Embryonic facial prominence (tissue), 1 donor: Measurements from ENCODE around the gene ZNRD2.

Experiments used
- DNase-seq: peaks from one replicate; pipeline ENCODE4 v3.0.0-alpha.2; 2016; ENCODE audit errors: extremely low spot score

The ZNRD2 gene

GRCh38 chr11:65588199-65589054 lies 18.1 kb downstream of the ZNRD2 start:
- DNase-seq = no peak

GRCh38 chr11:65589444-65590239 lies 19.4 kb downstream of the ZNRD2 start:
- no peak for DNase-seq

- DNase-seq = no peak
Observed at GRCh38 chr11:65590240-65590738, 20.0 kb downstream of the ZNRD2 start.

GRCh38 chr11:65591939-65592857 lies 21.9 kb downstream of the ZNRD2 start:
- DNase-seq = no peak

- no peak for DNase-seq
Observed at GRCh38 chr11:65592858-65593517, 22.7 kb downstream of the ZNRD2 start.

- no peak for DNase-seq
Observed at GRCh38 chr11:65593518-65594414, 23.5 kb downstream of the ZNRD2 start.

GRCh38 chr11:65595131-65595530 lies 24.9 kb downstream of the ZNRD2 start:
- no peak for DNase-seq

GRCh38 chr11:65595543-65596281 lies 25.4 kb downstream of the ZNRD2 start, which contains the start of gene KCNK7:
Gene KCNK7 (minus strand): TSS chr11:65595800. CDS start chr11:65595772, 28 bp downstream.
- DNase-seq = no peak

GRCh38 chr11:65596520-65596919 lies 26.2 kb downstream of the ZNRD2 start:
- no peak for DNase-seq

- DNase-seq = no peak
Observed at GRCh38 chr11:65598258-65598699, 28.0 kb downstream of the ZNRD2 start.

GRCh38 chr11:65599216-65599954 lies 29.1 kb downstream of the ZNRD2 start:
- no peak for DNase-seq

GRCh38 chr11:65599955-65600246 lies 29.6 kb downstream of the ZNRD2 start:
- no peak for DNase-seq

GRCh38 chr11:65604258-65604657 lies 34.0 kb downstream of the ZNRD2 start:
- no peak for DNase-seq

- peak; percentile 89 for DNase-seq
Observed at GRCh38 chr11:65606876-65607613, 36.8 kb downstream of the ZNRD2 start.

- DNase-seq = no peak
Observed at GRCh38 chr11:65607614-65608426, 37.5 kb downstream of the ZNRD2 start.

GRCh38 chr11:65609229-65609628 lies 39.0 kb downstream of the ZNRD2 start:
- DNase-seq = no peak

- no peak for DNase-seq
Observed at GRCh38 chr11:65609665-65610064, 39.4 kb downstream of the ZNRD2 start.
